GM12865 (cell line): ENCODE results near the gene GBE1.

Experiments
- DNase-seq: peaks from one replicate; pipeline ENCODE4 v3.0.0; 2010; ENCODE audit warnings: low read depth
- H3K4me3 ChIP-seq: 2 replicates; pipeline ENCODE4 v1.5.1; 2011; ENCODE audit warnings: mild to moderate bottlenecking, low read depth, low read length, control low read depth
- CTCF ChIP-seq: IDR thresholded peaks from 2 replicates; pipeline ENCODE4 v1.5.1; 2011; ENCODE audit warnings: low read length, control low read depth, low read depth, inconsistent platforms; ENCODE audit not compliant: insufficient read depth; ENCODE audit errors: missing control alignments

The GBE1 gene

DNA sequence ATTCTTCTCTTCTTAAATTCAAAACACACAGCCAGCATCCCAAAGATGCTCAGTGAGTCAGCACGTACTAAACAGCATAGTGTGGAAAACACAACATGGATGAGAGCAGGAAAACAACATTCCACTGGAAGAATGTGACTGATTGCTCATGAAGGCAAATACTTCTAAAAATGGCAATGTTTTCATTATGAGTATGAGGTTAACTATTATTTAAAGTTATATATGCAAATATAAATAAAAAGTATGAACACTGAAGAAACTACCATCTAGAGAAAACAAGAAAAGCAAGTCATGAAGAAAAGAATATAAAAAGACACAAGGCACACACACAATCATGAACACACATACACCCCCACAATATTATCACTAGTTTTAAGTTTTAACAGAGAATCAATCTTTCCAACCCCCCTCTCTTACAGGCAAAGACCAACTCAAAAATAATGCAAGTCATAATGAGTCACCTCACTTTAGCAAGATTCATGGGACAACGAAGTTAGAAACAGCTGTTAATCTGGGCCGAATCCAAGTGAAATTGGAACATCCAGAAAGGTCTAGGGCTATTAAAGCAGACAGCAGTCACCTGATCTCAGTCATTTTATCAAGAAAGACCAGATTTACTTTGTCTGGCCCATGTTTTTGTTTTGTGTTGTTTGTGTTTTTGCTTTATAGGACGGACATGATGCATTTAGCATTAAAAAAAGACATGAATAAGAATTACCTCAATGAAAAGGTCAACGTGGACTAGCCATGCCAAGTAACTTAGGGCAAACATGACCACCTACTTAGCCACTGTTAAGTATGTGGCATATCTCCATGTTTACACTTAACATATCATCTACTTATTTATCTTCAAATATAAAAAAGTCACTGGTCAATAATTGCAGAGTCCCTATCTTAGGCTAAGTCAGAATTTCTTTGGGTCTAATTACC, 18.1 kb downstream of the GBE1 start:
- DNase-seq, result no peak
- no peak overlapping the region for H3K4me3 ChIP-seq
- TF ChIP-seq CTCF, result no peak

- no peak for DNase-seq
- H3K4me3 ChIP-seq, result no peak overlapping the region
- TF ChIP-seq CTCF, result no peak
Observed at GRCh38 chr3:81742581-81742980, 18.9 kb downstream of the GBE1 start.

GRCh38 chr3:81741216-81741615, 20.2 kb downstream of the GBE1 start:
- TF ChIP-seq CTCF, result no peak
- no peak for DNase-seq
- H3K4me3 ChIP-seq, result no peak overlapping the region

DNA sequence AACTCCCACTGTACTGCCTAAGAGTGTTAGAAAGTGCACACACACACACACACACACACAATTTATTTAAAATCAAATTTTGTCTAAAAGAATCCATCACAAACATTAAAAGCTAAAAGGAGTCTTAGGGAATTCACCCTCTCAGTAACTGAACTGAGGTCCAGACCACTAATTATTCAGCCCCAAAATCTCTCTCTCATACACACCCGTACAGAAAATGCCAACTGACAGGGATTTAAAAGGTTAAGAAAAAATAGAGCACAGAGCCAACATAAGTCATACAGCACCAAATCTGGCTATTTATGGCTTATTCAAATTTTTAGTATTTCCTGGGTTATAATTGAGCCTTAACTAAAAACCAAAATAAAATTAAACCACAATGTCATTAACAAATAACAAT, 20.7 kb downstream of the GBE1 start:
- TF ChIP-seq CTCF, result no peak
- H3K4me3 ChIP-seq, result no peak overlapping the region
- no peak for DNase-seq

GRCh38 chr3:81735334-81735733, 26.1 kb downstream of the GBE1 start:
- TF ChIP-seq CTCF, result no peak
- no peak overlapping the region for H3K4me3 ChIP-seq
- no peak for DNase-seq

DNA sequence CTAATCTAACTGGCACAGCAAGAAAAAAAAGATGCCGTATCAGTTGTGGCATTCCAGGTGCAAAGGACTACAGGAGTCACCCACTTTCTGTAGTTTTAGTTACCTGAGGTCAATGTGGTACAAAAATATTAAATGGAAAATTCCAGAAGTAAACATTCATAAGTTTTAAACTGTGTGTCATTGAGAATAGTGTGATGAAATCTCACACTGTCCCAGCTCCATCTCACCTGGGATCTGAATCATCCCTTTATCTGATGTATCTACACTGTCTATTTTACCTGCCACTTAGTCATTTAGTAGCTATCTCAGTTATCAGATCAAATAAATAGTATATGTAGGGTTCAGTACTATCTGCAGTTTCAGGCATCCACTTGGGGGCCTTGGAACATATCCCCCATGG, 26.7 kb downstream of the GBE1 start:
- TF ChIP-seq CTCF, result no peak
- H3K4me3 ChIP-seq, result no peak overlapping the region
- no peak for DNase-seq

GRCh38 chr3:81732642-81733041, 28.8 kb downstream of the GBE1 start:
- no peak overlapping the region for H3K4me3 ChIP-seq
- DNase-seq, result no peak
- no peak for TF ChIP-seq CTCF
